Measurements from ENCODE around the gene GRM3.

The GRM3 gene

GRCh38 chr7:86790383-86790782, 146.7 kb downstream of the GRM3 start:
- DNase-seq = no peak

- no peak for DNase-seq
These were observed 148.6 kb downstream of the GRM3 start for GRCh38 chr7:86792260-86792659.

DNA sequence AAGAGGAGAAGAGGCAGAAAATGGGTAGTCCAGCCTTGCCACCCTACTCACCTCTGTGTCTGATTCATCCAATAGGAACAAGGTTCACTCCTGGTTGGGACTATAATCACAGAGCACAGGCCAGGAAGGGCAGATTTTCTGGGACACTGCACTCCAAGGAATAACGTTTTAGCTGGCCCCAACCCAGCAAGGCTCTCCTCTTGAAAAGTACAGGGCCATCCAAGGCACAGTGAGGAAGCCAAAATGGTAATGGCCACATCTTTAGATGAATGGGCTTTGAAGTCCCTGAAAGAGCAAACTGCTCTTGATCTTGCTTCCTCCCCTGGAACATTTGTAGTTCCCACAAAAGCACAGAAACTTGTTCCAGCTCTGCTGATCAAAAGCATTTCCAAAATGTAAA, 149.4 kb downstream of the GRM3 start:
- DNase-seq = no peak

DNA sequence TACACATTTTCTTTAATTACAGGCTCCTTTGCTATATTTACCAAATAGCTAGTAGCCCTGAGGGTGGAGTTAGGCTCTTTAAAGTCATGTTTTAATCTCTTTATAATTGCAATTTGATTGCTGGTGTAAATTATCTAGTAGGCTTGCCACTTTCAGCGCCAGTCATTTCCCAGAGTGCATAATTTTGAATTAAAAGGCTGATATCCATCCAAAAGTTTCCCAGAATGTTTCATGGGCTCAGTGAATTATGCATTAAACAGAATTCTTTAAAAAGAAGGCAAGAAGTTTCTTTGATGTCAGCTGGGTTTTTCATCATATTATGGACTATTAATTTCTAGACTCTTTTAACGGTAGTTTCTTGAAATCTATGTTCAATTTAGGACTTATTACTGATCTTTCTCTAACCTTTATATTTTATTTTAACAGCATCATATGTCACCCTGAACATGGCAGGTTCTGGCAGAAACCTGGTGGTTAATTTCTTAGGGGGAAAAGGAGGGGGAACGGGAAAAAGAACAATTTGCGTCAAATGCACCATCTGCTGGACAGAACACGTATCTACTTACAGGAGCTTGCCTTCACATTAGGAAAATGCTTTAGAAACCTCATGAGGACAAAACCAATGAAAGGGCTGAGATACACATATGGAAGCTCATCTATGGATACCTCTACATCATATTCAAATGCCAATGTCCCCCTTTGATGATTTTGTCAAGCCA, 171.1 kb downstream of the GRM3 start:
- peak; percentile 23 for DNase-seq

DNA sequence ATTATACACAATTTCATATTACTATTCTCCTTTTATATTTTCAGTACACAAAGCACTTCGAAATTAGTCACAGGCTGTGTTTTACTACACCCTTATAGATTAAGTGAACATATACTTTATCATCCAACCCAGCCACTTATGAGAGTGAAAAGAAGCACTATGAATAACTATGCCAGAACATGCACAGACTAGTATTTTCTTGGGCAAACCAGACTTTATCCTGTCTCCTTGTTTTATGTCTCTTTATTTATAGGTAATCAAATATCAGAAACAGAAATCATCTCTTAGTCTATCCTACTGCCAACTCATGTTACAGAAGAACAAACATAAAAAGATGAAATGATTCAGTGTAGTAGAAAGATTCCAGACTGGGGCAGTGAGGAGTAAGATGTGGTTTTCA, 171.8 kb downstream of the GRM3 start:
- DNase-seq = no peak

DNA sequence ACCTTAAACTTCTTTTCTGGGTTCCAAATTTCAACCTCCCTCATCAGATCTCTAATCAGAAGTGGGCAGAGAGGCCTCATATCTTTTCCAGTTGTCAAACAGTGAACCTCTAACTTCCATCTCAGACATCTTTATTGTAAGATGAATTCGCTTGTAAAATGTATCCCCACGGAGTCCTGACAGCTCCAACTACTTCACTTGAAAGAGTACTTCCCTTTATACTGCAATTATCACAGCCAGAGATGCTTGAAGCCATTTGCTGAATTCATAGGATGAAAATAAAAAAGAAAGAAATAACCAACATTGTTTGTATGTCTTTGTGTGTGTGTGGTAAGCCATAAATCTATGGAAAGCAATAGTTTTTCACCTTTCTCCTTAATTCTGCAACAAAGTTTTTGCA, 175.2 kb downstream of the GRM3 start:
- DNase-seq = no peak

GRCh38 chr7:86823769-86824168, 180.1 kb downstream of the GRM3 start:
- no peak for DNase-seq

- no peak for DNase-seq
These were observed 181.6 kb downstream of the GRM3 start for GRCh38 chr7:86825264-86825663.

GRCh38 chr7:86826948-86827347, 183.2 kb downstream of the GRM3 start:
- no peak for DNase-seq

DNA sequence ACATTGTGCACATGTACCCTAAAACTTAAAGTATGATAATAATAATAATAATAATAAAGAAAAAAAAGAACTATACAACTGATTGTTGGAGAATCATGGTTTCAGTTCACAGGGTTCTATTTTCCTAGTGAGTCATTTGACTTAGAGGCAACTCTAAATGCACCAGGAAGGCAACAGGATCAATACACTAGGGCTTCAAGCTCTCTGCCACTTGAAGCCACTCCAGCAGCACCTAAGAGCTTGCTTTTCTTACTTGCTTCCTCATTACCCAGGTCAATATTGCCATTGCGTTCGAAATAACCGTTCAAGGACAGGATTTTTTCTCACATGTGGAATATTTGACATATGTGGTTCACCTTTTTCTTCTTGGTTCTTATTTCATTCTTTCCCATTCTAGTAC, 189.7 kb downstream of the GRM3 start:
- peak; percentile 62 for DNase-seq

- DNase-seq = no peak
These were observed 193.5 kb downstream of the GRM3 start for GRCh38 chr7:86837235-86837634.

DNA sequence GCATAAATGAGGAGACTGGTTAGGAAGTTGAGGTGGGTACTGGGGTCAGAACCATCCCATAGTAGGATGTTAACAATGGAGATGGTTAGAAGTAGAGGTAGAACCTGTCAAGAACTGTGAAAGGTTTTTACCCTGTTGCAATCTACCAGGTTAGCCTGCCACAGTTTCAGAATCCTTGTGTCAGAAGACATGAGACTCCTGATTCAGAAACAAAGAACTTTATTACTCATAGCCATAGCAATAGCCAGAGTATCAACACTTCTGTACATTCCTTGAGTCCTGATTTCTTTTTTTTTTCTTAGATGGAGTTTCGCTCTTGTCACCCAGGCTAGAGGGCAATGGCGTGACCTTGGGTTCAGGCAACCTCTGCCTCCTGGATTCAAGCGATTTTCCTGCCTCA, 200.9 kb downstream of the GRM3 start:
- no peak for DNase-seq

GRCh38 chr7:86846494-86847190, 202.9 kb downstream of the GRM3 start:
- DNase-seq = peak; percentile 81

DNA sequence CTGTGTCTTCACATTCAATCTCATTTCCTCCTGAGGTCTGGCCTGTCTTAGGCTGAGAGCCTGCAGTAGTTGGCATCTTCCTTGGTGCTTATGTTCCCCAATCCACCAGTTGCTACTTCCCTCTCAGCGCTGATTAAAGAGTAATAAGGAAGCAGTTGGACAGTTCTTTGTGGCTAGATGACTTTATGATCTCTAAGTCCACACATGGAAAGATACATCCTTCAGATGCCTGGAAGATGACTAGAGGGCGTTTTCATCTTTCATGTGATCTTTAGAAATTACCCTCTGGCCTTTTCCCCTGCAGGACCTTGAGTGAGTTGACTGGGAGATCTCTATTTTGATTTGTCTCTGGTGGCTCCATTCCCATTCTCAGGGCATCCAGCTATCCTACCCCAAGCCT, 204.5 kb downstream of the GRM3 start:
- DNase-seq = no peak

DNA sequence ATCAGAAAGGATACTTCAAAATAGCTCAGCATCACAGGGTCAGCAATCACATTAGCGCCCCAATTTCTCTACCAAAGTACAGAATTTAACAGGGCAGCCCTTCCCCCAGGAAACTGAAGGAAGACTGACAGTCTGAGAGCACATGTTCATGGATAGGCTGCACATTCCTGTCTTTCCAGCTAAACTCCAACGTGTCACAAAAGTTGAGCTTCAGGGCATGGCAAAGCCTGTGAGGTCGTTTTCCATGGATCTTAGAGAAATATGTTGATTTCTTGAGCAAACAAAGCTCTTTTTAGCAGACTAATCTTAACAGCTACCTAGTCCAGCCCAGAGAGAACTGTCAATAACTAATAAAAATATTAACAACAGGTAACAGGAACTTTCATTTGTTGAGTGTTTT, 207.9 kb downstream of the GRM3 start:
- DNase-seq = no peak

- no peak for DNase-seq
These were observed 219.7 kb downstream of the GRM3 start for GRCh38 chr7:86863452-86863851.

DNA sequence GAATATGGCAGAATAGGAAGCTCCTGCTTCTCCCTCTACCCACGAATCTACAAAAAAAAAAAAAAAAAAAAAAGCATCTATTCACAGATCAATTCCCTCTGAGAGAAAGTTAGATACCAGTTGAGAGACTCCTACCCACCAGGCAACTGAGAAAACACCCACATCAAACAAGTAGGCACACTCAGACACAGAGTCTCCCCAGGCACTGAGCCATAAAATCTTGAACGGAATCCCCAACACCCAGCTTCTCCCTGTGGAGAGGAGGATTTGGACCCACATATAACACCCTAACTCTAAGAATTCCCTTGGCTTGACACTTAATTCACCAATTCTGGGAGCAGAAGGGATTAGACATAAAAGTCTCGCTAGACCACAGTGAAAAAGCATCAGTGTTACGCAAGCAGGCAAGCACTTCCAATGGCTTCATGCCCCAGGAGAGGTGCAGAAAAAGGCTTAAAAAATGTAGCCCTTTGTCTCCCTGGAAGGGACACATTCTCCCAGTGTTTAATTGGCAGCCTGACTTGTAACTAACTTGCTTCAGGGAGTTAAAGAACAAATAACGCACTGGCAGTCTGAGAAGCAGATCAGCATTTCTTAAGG, 223.6 kb downstream of the GRM3 start:
- no peak for DNase-seq

- DNase-seq = no peak
These were observed 232.4 kb downstream of the GRM3 start for GRCh38 chr7:86876146-86876545.

DNA sequence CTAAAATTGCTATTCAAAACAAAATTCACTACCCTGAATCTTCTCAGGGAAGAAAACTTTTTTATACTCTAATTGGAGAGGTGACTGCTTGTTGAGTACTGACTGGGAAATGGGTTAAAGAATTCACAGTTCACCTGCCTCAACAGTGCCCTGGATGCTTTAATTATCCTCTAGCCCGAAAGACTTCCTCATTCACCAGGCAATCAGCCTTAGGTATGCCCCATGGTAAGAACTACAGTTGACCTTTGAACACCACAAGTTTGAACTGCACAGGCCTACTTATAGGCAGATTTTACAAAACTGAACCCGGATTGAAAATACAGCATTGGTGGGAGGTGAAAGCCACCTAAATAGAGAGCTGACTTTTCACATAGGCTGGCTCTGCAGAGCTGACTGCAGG, 240.4 kb downstream of the GRM3 start:
- no peak for DNase-seq

- DNase-seq = no peak
These were observed 245.8 kb downstream of the GRM3 start for GRCh38 chr7:86889501-86889900.

- no peak for DNase-seq
These were observed 254.5 kb downstream of the GRM3 start for GRCh38 chr7:86898171-86898570.

- DNase-seq = no peak
These were observed 257.2 kb downstream of the GRM3 start for GRCh38 chr7:86900886-86901285.

- DNase-seq = no peak
These were observed 261.5 kb downstream of the GRM3 start for GRCh38 chr7:86904949-86905834.
